ENCODE measurements around the gene ROCK2.
A peak's percentile ranks its signal among the peaks of the same experiment; 100 is the strongest.

The ROCK2 gene

GRCh38 chr2:11388262-11389051 is 44.0 kb upstream of the ROCK2 start:
- DNase-seq (ENCODE audit: low read depth) = no peak
- TF ChIP-seq CTCF (IDR thresholded peaks at IDR 0.05; ENCODE audit: low read depth, low read length) (no peak), POLR2A (IDR thresholded peaks at IDR 0.05; ENCODE audit: extremely low read depth, insufficient read length) (no peak), MYC (IDR thresholded peaks at IDR 0.05; ENCODE audit: low read depth, low read length) (no peak), MAX (IDR thresholded peaks at IDR 0.05; ENCODE audit: low read depth, low read length) (no peak)
- no peak overlapping the region for H3K4me3 ChIP-seq (ENCODE audit: low read depth, low read length)

- no peak overlapping the region for H3K4me3 ChIP-seq (ENCODE audit: low read depth, low read length)
- no peak for DNase-seq (ENCODE audit: low read depth)
- TF ChIP-seq MYC (IDR thresholded peaks at IDR 0.05; ENCODE audit: low read depth, low read length) (no peak), CTCF (IDR thresholded peaks at IDR 0.05; ENCODE audit: low read depth, low read length) (no peak), MAX (IDR thresholded peaks at IDR 0.05; ENCODE audit: low read depth, low read length) (no peak), POLR2A (IDR thresholded peaks at IDR 0.05; ENCODE audit: extremely low read depth, insufficient read length) (no peak)
Observed at GRCh38 chr2:11387843-11388242, 43.4 kb upstream of the ROCK2 start.

GRCh38 chr2:11387100-11387390 is 42.6 kb upstream of the ROCK2 start:
- DNase-seq (ENCODE audit: low read depth) = peak; percentile 56
- TF ChIP-seq MAX (IDR thresholded peaks at IDR 0.05; ENCODE audit: low read depth, low read length) = no peak
- no peak for TF ChIP-seq POLR2A (IDR thresholded peaks at IDR 0.05; ENCODE audit: extremely low read depth, insufficient read length)
- TF ChIP-seq MYC (IDR thresholded peaks at IDR 0.05; ENCODE audit: low read depth, low read length) = no peak
- TF ChIP-seq CTCF (IDR thresholded peaks at IDR 0.05; ENCODE audit: low read depth, low read length) = no peak
- no peak overlapping the region for H3K4me3 ChIP-seq (ENCODE audit: low read depth, low read length)

- no peak overlapping the region for H3K4me3 ChIP-seq (ENCODE audit: low read depth, low read length)
- no peak for DNase-seq (ENCODE audit: low read depth)
- TF ChIP-seq MAX (IDR thresholded peaks at IDR 0.05; ENCODE audit: low read depth, low read length) = no peak
- no peak for TF ChIP-seq CTCF (IDR thresholded peaks at IDR 0.05; ENCODE audit: low read depth, low read length)
- no peak for TF ChIP-seq POLR2A (IDR thresholded peaks at IDR 0.05; ENCODE audit: extremely low read depth, insufficient read length)
- TF ChIP-seq MYC (IDR thresholded peaks at IDR 0.05; ENCODE audit: low read depth, low read length) = no peak
Observed at GRCh38 chr2:11385847-11386246, 41.4 kb upstream of the ROCK2 start.

- H3K4me3 ChIP-seq (ENCODE audit: low read depth, low read length) = no peak overlapping the region
- DNase-seq (ENCODE audit: low read depth) = no peak
- TF ChIP-seq MYC (IDR thresholded peaks at IDR 0.05; ENCODE audit: low read depth, low read length) (no peak), POLR2A (IDR thresholded peaks at IDR 0.05; ENCODE audit: extremely low read depth, insufficient read length) (no peak), MAX (IDR thresholded peaks at IDR 0.05; ENCODE audit: low read depth, low read length) (no peak), CTCF (IDR thresholded peaks at IDR 0.05; ENCODE audit: low read depth, low read length) (no peak)
Observed at GRCh38 chr2:11385216-11385615, 40.8 kb upstream of the ROCK2 start.
